Activated CD8-positive, alpha-beta memory T cell treated with anti-CD3 and anti-CD28 coated beads for 24 hours (primary cell): Measurements from ENCODE around the gene TAS2R20.

Experiments used
- DNase-seq: peaks from one replicate; pipeline ENCODE4 v3.0.0-alpha.2; 2020

TAS2R20 gene

GRCh38 chr12:10957741-10958140 is 40.4 kb downstream of the TAS2R20 start:
- no peak for DNase-seq

- DNase-seq, result no peak
Measured at GRCh38 chr12:10956085-10956484, 42.0 kb downstream of the TAS2R20 start.

- DNase-seq, result no peak
Measured at GRCh38 chr12:10952645-10953044, 45.5 kb downstream of the TAS2R20 start.
